ENCODE data around the gene ZNF668.

DNA sequence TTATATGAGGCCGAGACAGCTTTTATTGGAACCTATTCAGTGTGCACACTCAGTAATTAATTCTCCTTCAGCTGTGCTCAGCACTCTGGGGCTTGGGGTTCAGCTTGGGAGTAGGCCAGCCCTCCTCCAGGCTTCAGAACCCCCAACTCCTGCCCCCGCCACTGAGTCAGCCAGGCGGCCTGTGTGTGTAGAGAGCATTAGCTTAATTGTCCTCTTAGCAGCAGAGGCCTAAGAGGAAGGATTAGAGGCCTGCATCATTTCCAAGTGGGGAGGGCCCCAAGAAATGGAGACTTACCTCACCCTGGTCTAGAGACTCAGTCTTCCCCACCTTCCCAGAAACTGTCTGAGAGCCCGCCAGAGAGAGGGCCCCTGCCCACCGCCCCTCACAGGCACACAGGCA is 13.9 kb upstream of the ZNF668 start:
- TF ChIP-seq, protein P1, sequence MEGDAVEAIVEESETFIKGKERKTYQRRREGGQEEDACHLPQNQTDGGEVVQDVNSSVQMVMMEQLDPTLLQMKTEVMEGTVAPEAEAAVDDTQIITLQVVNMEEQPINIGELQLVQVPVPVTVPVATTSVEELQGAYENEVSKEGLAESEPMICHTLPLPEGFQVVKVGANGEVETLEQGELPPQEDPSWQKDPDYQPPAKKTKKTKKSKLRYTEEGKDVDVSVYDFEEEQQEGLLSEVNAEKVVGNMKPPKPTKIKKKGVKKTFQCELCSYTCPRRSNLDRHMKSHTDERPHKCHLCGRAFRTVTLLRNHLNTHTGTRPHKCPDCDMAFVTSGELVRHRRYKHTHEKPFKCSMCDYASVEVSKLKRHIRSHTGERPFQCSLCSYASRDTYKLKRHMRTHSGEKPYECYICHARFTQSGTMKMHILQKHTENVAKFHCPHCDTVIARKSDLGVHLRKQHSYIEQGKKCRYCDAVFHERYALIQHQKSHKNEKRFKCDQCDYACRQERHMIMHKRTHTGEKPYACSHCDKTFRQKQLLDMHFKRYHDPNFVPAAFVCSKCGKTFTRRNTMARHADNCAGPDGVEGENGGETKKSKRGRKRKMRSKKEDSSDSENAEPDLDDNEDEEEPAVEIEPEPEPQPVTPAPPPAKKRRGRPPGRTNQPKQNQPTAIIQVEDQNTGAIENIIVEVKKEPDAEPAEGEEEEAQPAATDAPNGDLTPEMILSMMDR (IDR thresholded peaks at IDR 0.05 in 2 of 3, conservative IDR thresholded peaks at IDR 0.05 in 1 of 3; ENCODE audit: borderline replicate concordance in 1 of 3, insufficient read depth in 1 of 3, low read depth in 2 of 3, low read length in 2 of 3) = no peak
- no peak for TF ChIP-seq POLR2A (IDR thresholded peaks at IDR 0.05; ENCODE audit: borderline replicate concordance, extremely low read depth, insufficient read depth, insufficient read length)
- no peak for TF ChIP-seq REST (IDR thresholded peaks at IDR 0.05; ENCODE audit: low read depth)
- no peak for TF ChIP-seq POLR2AphosphoS5 (IDR thresholded peaks at IDR 0.05; ENCODE audit: low read depth, low read length)
- no peak for TF ChIP-seq EZH2phosphoT487 (IDR thresholded peaks at IDR 0.05; ENCODE audit: borderline replicate concordance)
- no peak for TF ChIP-seq JUND (IDR thresholded peaks at IDR 0.05)
- no peak for TF ChIP-seq EZH2 (IDR thresholded peaks at IDR 0.05)
- TF ChIP-seq EGR1 (IDR thresholded peaks at IDR 0.05; ENCODE audit: low read depth) = no peak
- TF ChIP-seq TCF7L2 (IDR thresholded peaks at IDR 0.05; ENCODE audit: borderline replicate concordance, extremely low read depth, insufficient read depth, insufficient read length) = no peak
